GM10248 (cell line): ENCODE measurements around the gene UBQLN4.

ENCODE experiments used
- CTCF ChIA-PET: fragments of 300-600 bp; sonication (Branson Sonifier 250); formaldehyde crosslinking; extraction: SDS; loops from one replicate; lab custom pipeline; 2021; ENCODE audit warnings: antibody characterized with exemption; lab: Yijun Ruan, JAX
- POLR2A ChIA-PET: fragments of 350-650 bp; sonication (Branson Sonifier 250); formaldehyde crosslinking; extraction: SDS; loops from one replicate; lab custom pipeline; 2020; ENCODE audit warnings: antibody characterized with exemption; lab: Yijun Ruan, JAX
- DNase-seq: peaks from one replicate; pipeline ENCODE4 v3.0.0; 2012; ENCODE audit errors: extremely low spot score
- TF ChIP-seq, protein P1 (sequence below): IDR thresholded peaks from 2 replicates; pipeline ENCODE4 v1.5.1; 2012; ENCODE audit warnings: mild to moderate bottlenecking, low read depth; ENCODE audit errors: extremely low read depth, missing control alignments, control extremely low read depth

The UBQLN4 gene

DNA sequence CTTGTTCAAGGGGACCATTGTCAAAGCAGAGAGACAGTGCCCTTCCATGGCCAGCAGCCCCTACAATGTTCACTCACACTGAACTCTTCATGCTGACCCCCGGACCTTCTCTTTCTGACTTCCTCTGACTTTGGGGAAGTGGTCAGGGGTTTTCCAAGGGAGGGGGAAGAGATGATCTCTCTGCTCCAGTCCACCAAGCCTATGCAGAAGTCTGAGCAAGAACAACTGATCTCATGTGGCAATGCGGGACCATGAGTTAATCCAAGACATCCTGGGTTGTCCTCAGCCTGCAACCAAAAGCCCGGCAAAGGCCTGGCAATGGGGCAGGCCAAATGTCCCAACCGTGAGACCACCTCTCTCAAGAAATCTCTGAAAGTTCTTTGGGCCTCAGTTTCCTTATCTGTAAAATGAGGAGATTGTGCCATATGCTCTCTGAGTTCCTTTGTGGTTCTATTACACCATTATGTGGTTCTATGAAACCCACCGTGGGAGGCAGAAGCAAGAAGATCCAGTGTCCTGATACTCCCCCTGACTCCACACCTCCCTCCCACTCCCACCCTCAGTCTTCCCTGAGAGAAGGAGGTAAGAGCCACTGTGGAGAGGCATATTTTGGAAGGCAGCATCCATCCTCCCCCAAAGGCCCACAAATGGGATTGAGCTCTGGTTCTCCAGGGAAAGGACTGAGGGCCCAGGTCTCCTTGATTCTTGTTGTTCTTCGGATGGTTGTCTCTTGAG, 63.4 kb downstream of the UBQLN4 start:
- peak; percentile 55 for DNase-seq
- ChIA-PET POLR2A (interaction anchor here (0.5 to 0.9 kb wide), 3 partner anchors 46 to 95 kb away, joined by 3 to 4 read pairs (median 3); no protein-coding TSS in a partner anchor), CTCF (interaction anchor here (0.6 to 10.3 kb wide), 52 partner anchors 9 to 740 kb away, joined by 3 to 215 read pairs (median 6); partner anchors contain the start of genes ARHGEF2, GON4L, KHDC4 and LMNA)
- TF ChIP-seq, protein P1, sequence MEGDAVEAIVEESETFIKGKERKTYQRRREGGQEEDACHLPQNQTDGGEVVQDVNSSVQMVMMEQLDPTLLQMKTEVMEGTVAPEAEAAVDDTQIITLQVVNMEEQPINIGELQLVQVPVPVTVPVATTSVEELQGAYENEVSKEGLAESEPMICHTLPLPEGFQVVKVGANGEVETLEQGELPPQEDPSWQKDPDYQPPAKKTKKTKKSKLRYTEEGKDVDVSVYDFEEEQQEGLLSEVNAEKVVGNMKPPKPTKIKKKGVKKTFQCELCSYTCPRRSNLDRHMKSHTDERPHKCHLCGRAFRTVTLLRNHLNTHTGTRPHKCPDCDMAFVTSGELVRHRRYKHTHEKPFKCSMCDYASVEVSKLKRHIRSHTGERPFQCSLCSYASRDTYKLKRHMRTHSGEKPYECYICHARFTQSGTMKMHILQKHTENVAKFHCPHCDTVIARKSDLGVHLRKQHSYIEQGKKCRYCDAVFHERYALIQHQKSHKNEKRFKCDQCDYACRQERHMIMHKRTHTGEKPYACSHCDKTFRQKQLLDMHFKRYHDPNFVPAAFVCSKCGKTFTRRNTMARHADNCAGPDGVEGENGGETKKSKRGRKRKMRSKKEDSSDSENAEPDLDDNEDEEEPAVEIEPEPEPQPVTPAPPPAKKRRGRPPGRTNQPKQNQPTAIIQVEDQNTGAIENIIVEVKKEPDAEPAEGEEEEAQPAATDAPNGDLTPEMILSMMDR, result no peak

DNA sequence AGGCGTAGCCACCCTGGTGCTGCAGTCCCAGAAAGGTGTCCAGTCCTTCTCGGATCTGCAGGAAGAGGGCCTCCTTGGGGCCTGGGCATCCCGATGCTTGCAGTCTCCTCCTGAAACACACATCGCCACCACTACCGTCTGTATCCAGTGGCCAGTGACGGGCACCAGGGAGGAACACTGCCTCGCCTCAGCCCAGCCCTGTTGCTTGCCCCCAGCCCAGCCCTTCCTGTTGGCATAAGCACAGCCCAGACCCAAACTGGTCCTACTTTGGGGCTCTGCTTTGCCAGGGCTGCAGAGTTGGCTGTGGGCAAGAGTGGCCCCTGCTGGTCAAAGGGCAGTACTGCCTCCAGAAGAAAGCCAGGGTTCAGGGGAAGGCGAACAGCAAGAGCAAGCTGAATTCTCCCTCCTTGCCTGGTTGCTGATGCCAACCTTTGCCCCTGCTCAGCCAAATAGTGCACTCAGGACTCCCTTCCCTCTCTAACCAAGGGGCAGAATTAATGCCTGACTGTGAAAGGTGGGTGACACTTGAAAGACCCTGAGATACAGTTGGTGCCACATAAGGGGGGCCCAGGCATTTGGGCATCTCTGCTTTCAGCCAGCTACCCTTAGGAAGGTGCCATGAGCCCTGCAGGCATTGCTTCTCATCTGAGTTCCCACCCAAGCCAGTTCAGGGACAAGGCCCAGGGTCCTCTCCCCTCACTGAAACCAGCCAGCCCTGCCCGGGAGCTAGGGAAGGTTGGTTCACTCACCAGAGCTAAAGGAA, 64.2 kb downstream of the UBQLN4 start:
- TF ChIP-seq, protein P1, result peak; percentile 99
- ChIA-PET CTCF (interaction anchor here (0.6 to 10.3 kb wide), 50 partner anchors 10 to 739 kb away, joined by 3 to 215 read pairs (median 5); partner anchors contain the start of genes ARHGEF2, GON4L, KHDC4 and LMNA), POLR2A (interaction anchor here (0.5 to 0.9 kb wide), 3 partner anchors 45 to 95 kb away, joined by 3 to 4 read pairs (median 3); no protein-coding TSS in a partner anchor)
- DNase-seq, result peak; percentile 84
